ENCODE results near the gene C1QTNF1. TPM values are rescaled to one million over a fixed set of nuclear protein-coding genes. Genes with fewer than 3 reads are reported as not detected.
"Not testable (repeated sequence)": the region's sequence is repeated elsewhere in the genome, so short reads cannot be mapped to it uniquely, and the experiment has no call there.

Gene C1QTNF1
- total RNA-seq, 1 donor: 42.1 TPM

GRCh38 chr17:79020631-79021301 lies 3.2 kb upstream of the C1QTNF1 start:
- peak; percentile 55 for DNase-seq (ENCODE audit: low read depth)
- no peak overlapping the region for H3K4me3 ChIP-seq (ENCODE audit: low read depth, low read length)
- TF ChIP-seq CTCF (IDR thresholded peaks at IDR 0.05; ENCODE audit: insufficient read depth, low read length): no peak

DNA sequence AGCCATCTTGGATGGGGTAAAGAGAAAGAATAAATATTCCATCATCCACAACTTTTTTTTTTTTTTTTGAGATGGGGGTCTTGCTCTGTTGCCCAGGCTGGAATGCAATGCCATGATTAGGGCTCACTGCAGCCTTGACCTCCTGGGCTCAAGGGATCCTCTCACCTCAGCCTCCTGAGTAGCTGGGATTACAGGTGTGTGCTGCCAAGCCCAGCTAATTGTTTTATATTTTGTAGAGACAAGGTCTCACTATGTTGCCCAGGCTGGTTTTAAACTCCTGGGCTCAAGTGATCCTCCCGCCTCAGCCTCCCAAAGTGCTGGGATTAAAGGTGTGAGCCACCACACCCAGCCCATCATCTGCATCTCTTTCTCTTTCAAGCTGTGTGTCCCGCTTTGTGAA lies 2.0 kb upstream of the C1QTNF1 start:
- not testable (repeated sequence) for H3K4me3 ChIP-seq (ENCODE audit: low read depth, low read length); DNase-seq (ENCODE audit: low read depth)

DNA sequence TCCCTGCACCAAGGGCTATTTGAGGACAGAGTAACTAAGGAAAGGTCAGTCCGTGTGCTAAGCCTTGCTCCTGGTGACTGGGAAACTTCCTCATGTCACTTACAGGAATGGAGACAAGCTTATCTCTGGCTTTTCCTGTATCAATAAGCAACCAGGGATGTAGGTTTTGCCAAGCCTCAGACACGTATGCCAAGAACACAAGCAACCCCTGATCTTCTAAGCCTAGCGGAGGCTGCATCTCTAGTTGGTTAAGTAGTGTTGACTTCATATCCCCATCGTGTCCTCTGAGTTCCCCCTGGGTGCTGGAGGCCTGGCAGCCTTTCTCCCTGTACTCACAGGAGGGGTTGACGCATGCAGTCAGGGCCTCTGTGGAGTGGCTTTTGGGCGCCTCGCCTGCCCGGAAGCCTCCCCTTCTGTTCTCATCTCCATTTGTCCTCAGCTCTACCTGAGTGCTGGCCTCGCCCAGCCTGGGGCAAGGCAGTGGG lies 1.4 kb upstream of the C1QTNF1 start:
- no peak overlapping the region for H3K4me3 ChIP-seq (ENCODE audit: low read depth, low read length)
- peak; percentile 87 for DNase-seq (ENCODE audit: low read depth)
- TF ChIP-seq CTCF (IDR thresholded peaks at IDR 0.05; ENCODE audit: insufficient read depth, low read length): no peak

- peak; percentile 39 for DNase-seq (ENCODE audit: low read depth)
Measured at GRCh38 chr17:79023180-79023705, 726 bp upstream of the C1QTNF1 start.

GRCh38 chr17:79024901-79025737 lies 1.1 kb downstream of the C1QTNF1 start:
- TF ChIP-seq CTCF (IDR thresholded peaks at IDR 0.05; ENCODE audit: insufficient read depth, low read length): no peak
- H3K4me3 ChIP-seq (ENCODE audit: low read depth, low read length): peak overlapping the region; percentile 73
- DNase-seq (ENCODE audit: low read depth): no peak

More at GRCh38 chr17:79023180-79023705, 726 bp upstream of the C1QTNF1 start:
- TF ChIP-seq CTCF (IDR thresholded peaks at IDR 0.05; ENCODE audit: insufficient read depth, low read length): no peak
- no peak overlapping the region for H3K4me3 ChIP-seq (ENCODE audit: low read depth, low read length)

DNA sequence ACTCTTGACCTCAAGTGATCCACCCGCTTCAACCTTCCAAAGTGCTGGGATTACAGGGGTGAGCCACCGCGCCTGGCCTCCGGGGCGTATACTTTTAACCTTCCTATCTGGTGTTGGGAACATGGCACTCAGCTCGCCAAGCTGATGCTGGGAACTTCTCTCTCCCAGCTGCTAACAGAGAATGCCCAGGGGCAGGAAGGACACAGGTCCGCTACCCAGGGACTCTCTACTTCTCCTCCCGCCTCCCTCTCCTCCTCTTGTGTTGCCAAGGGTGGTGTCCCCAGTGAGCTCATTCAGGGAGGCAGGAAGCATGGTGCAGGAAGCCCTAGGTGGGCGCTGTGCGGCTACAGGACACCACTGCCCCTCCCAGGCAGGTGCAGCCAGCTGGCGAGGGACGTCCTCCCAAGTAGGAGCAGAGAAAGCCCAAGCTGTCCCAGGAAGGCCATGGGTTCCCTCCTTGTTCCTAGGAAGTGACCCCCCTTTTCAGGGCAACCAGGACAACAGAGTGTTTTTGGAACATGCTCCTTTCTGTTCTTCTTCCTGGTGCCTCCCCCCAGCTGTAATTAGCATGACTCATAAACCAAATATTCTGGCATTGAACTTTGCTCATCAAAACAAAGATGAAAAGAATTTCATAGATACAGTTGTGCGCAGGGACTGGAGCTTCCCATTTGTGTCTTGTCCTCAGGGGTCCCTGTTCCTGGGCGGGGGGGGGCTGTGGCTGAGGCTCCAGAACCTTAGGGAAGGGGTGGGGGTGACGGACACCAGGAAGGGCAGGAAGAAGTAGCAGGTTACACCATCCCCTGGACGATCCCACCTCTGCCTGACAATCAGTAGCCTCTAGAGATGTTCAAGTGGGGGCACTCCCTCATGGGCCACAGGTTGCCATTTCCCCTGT lies 2.7 kb downstream of the C1QTNF1 start:
- peak; percentile 65 for DNase-seq (ENCODE audit: low read depth)
- no peak for TF ChIP-seq CTCF (IDR thresholded peaks at IDR 0.05; ENCODE audit: insufficient read depth, low read length)
- no peak overlapping the region for H3K4me3 ChIP-seq (ENCODE audit: low read depth, low read length)

All from fibroblast of the aortic adventitia (primary cell).